Ascending aorta (tissue), 2 donors: ENCODE results near the gene ZNF101. TPM values are rescaled to one million over a fixed set of nuclear protein-coding genes. Genes with fewer than 3 reads are reported as not detected.
"Not testable (repeated sequence)": the region's sequence is repeated elsewhere in the genome, so short reads cannot be mapped to it uniquely, and the experiment has no call there.

Experiments
- DNase-seq, 2 donors: peaks; one replicate each; pipeline ENCODE4 v3.0.0-alpha.2; 2019; ENCODE audit warnings: low spot score in 2 of 2
- H3K27ac ChIP-seq, 2 donors: fragments of 200-600 bp; sonication (generic); one replicate each; pipeline ENCODE4 v1.5.1; 2016 to 2017; ENCODE audit warnings: mild to moderate bottlenecking in 1 of 2
- H3K27me3 ChIP-seq: fragments of 200-600 bp; sonication (generic); one replicate; pipeline ENCODE4 v1.5.1; 2017
- H3K36me3 ChIP-seq, 2 donors: fragments of 200-600 bp; sonication (generic); one replicate each; pipeline ENCODE4 v1.5.1; 2016
- H3K4me1 ChIP-seq, 2 donors: fragments of 200-600 bp; sonication (generic); one replicate each; pipeline ENCODE4 v1.5.1; 2016 to 2017; ENCODE audit warnings: mild to moderate bottlenecking in 1 of 2
- H3K4me3 ChIP-seq, 2 donors: fragments of 200-600 bp; sonication (generic); one replicate each; pipeline ENCODE4 v1.5.1; 2016 to 2017; ENCODE audit warnings: mild to moderate bottlenecking in 1 of 2
- H3K9me3 ChIP-seq, 2 donors: fragments of 200-600 bp; sonication (generic); one replicate each; pipeline ENCODE4 v1.5.1; 2016
- intact Hi-C: fragments of 100-400 bp; cut with DNase I; formaldehyde crosslinking; loops from one replicate; pipeline ENCODE4 v1.15.1; 2023
- total RNA-seq: library from RNA; depleted of rRNA; stranded (reverse); fragments of >200 nt; gene quantifications from one replicate; pipeline ENCODE4 v1.1.0, GENCODE V29; 2016
- TF ChIP-seq, protein P1 (sequence below), 3 experiments: fragments of 200-600 bp in 2 of 3; fragments of 450-650 bp in 1 of 3; sonication (generic) in 2 of 3; IDR thresholded peaks; one replicate each; pipeline ENCODE4 v1.5.1; 2016 to 2019; ENCODE audit warnings: antibody characterized with exemption in 3 of 3, mild to moderate bottlenecking in 1 of 3, moderate library complexity in 1 of 3

Gene ZNF101
- total RNA-seq, 1 donor from 2014 or later, result 1.3 TPM

GRCh38 chr19:19670070-19670551 is 1.5 kb downstream of the ZNF101 start:
- intact Hi-C loops, result no loop called here
- no peaks in the 10 kb centered on the region for H3K27me3 ChIP-seq
- H3K4me3 ChIP-seq, result peak overlapping the region in 1 of 2 donors; percentile 81
- TF ChIP-seq, protein P1, sequence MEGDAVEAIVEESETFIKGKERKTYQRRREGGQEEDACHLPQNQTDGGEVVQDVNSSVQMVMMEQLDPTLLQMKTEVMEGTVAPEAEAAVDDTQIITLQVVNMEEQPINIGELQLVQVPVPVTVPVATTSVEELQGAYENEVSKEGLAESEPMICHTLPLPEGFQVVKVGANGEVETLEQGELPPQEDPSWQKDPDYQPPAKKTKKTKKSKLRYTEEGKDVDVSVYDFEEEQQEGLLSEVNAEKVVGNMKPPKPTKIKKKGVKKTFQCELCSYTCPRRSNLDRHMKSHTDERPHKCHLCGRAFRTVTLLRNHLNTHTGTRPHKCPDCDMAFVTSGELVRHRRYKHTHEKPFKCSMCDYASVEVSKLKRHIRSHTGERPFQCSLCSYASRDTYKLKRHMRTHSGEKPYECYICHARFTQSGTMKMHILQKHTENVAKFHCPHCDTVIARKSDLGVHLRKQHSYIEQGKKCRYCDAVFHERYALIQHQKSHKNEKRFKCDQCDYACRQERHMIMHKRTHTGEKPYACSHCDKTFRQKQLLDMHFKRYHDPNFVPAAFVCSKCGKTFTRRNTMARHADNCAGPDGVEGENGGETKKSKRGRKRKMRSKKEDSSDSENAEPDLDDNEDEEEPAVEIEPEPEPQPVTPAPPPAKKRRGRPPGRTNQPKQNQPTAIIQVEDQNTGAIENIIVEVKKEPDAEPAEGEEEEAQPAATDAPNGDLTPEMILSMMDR (IDR thresholded peaks at IDR 0.05), result no peak
- peaks cover 3 to 21% of the 10 kb centered on the region in 2 donors for H3K36me3 ChIP-seq
- peaks cover 3 to 10% of the 10 kb centered on the region in 2 donors for H3K4me1 ChIP-seq
- no peak overlapping the region for H3K27ac ChIP-seq
- DNase-seq, result no peak
- H3K9me3 ChIP-seq, result peaks cover 0 to 8% of the 10 kb centered on the region in 2 donors

- Histone ChIP-seq H3K4me1 (peaks cover 3 to 10% of the 10 kb centered on the region in 2 donors), H3K36me3 (peaks cover 16 to 44% of the 10 kb centered on the region in 2 donors), H3K4me3 (no peak overlapping the region), H3K9me3 (peaks cover 0 to 20% of the 10 kb centered on the region in 2 donors), H3K27ac (no peak overlapping the region), H3K27me3 (no peaks in the 10 kb centered on the region)
- DNase-seq, result no peak
- intact Hi-C loops, result no loop called here
- TF ChIP-seq, protein P1 (IDR thresholded peaks at IDR 0.05), result no peak
Observed at GRCh38 chr19:19672816-19673215, 4.2 kb downstream of the ZNF101 start.

GRCh38 chr19:19674315-19674714 is 5.7 kb downstream of the ZNF101 start:
- intact Hi-C loops, result no loop called here
- Histone ChIP-seq H3K27me3 (no peaks in the 10 kb centered on the region), H3K4me3 (no peak overlapping the region), H3K36me3 (peaks cover 30 to 59% of the 10 kb centered on the region in 2 donors), H3K9me3 (peaks cover 0 to 34% of the 10 kb centered on the region in 2 donors), H3K27ac (no peak overlapping the region), H3K4me1 (peaks cover 3 to 6% of the 10 kb centered on the region in 2 donors)
- DNase-seq, result no peak
- TF ChIP-seq, protein P1 (IDR thresholded peaks at IDR 0.05), result no peak

- TF ChIP-seq, protein P1 (IDR thresholded peaks at IDR 0.05), result no peak
- peaks cover 48 to 84% of the 10 kb centered on the region in 2 donors for H3K36me3 ChIP-seq
- no peaks in the 10 kb centered on the region for H3K27me3 ChIP-seq
- H3K4me1 ChIP-seq, result no peaks in the 10 kb centered on the region
- H3K9me3 ChIP-seq, result peaks cover 0 to 67% of the 10 kb centered on the region in 2 donors
- DNase-seq, result no peak
- no peak overlapping the region for H3K4me3 ChIP-seq
- intact Hi-C loops, result no loop called here
- H3K27ac ChIP-seq, result no peak overlapping the region
Observed at GRCh38 chr19:19677579-19677978, 8.9 kb downstream of the ZNF101 start.

GRCh38 chr19:19679176-19680073 is 10.8 kb downstream of the ZNF101 start:
- Histone ChIP-seq H3K9me3 (peaks cover 0 to 82% of the 10 kb centered on the region in 2 donors), H3K36me3 (peaks cover 45 to 77% of the 10 kb centered on the region in 2 donors), H3K4me3 (no peak overlapping the region), H3K27me3 (no peaks in the 10 kb centered on the region), H3K4me1 (no peaks in the 10 kb centered on the region), H3K27ac (no peak overlapping the region)
- intact Hi-C loops, result no loop called here
- no peak for DNase-seq
- TF ChIP-seq, protein P1 (IDR thresholded peaks at IDR 0.05), result no peak

DNA sequence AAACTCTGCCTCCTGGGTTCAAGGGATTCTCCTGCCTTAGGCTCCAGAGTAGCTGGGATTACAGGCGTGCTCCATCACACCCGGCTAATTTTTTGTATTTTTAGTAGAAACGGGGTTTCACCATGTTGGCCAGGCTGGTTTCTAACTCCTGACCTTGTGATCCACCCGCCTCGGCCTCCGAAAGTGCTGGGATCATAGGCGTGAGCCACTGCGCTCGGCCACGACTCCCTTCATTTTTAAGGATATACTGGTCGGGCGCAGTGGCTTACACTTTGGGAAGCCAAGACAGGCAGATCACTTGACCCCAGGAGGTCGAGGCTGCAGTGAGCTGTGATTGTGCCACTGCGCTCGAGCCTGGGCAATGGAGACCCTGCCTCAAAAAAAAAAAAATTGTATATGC is 17.5 kb downstream of the ZNF101 start:
- H3K4me3 ChIP-seq, H3K27me3 ChIP-seq, DNase-seq, H3K27ac ChIP-seq, intact Hi-C loops, H3K4me1 ChIP-seq: not testable (repeated sequence)
- Histone ChIP-seq H3K9me3 (peaks cover 13 to 69% of the 10 kb centered on the region in 2 donors), H3K36me3 (peaks cover 4 to 26% of the 10 kb centered on the region in 2 donors)
